ENCODE data around the gene SP2. TPM values are rescaled to one million over a fixed set of nuclear protein-coding genes. Genes with fewer than 3 reads are reported as not detected.

SP2 gene
- total and polyA plus RNA-seq, 2 of the 13 experiments (the other 11 are each of a cell fraction or from before 2014, with no cell fraction given), result 1.4 to 4.8 TPM

DNA sequence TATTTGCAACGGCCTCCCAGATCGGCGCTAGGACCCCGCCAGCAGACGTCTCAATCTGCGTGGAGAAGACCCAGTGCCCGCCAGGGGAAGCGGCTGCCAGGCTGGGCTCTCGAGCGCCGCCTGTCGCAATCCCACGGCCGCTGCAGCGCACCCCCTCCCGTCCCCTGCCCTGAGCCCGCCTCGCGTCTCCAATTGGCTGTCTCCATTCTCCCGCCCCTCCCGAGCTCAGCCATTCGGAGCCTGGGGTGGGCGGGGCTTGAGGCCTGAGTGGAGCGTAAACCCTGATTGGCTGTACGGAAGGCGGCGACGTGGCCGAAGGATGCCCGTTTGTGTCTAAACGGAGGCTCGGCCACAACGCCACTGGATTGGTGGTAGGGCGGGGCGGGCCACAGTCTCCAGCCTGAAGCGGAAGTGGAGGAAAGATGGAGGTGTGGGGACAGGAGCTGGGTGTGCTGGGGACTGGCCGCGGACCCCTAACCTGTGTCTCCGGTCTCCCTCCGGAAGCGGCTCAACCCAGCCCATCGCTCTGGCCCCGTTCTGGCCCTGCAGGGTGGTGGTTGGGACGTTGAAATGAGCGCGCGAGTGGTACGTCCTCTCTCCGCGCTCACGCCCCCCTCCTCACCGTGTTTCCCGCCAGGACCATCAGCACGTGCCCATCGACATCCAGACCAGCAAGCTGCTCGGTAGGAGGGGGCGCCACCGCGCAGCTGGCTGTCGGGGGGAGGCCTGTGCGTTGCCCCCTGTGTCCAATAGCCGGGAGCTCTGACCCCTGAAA lies 74.9 kb downstream of the SP2 start, which contains the start of gene CDK5RAP3 (continued):
- TF ChIP-seq, protein P1, sequence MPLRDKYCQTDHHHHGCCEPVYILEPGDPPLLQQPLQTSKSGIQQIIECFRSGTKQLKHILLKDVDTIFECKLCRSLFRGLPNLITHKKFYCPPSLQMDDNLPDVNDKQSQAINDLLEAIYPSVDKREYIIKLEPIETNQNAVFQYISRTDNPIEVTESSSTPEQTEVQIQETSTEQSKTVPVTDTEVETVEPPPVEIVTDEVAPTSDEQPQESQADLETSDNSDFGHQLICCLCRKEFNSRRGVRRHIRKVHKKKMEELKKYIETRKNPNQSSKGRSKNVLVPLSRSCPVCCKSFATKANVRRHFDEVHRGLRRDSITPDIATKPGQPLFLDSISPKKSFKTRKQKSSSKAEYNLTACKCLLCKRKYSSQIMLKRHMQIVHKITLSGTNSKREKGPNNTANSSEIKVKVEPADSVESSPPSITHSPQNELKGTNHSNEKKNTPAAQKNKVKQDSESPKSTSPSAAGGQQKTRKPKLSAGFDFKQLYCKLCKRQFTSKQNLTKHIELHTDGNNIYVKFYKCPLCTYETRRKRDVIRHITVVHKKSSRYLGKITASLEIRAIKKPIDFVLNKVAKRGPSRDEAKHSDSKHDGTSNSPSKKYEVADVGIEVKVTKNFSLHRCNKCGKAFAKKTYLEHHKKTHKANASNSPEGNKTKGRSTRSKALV (CRISPR knock-in tag; IDR thresholded peaks at IDR 0.05), result peak; percentile 86; the same call in 1 of the 2 replicates
- TF ChIP-seq, protein P2, sequence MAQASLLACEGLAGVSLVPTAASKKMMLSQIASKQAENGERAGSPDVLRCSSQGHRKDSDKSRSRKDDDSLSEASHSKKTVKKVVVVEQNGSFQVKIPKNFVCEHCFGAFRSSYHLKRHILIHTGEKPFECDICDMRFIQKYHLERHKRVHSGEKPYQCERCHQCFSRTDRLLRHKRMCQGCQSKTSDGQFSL (CRISPR knock-in tag; IDR thresholded peaks at IDR 0.05), result peak; percentile 98
- TF ChIP-seq NR2F1 (CRISPR knock-in tag; IDR thresholded peaks at IDR 0.05) (no peak), BRD4 (CRISPR knock-in tag; IDR thresholded peaks at IDR 0.05) (peak; percentile 72; the same call in 1 of the 2 replicates), ZNF615 (CRISPR knock-in tag; IDR thresholded peaks at IDR 0.05; ENCODE audit: borderline replicate concordance) (no peak; the same call in 1 of the 2 replicates), ZFP36 (IDR thresholded peaks at IDR 0.05; ENCODE audit: borderline replicate concordance, low read depth, low read length, partially characterized antibody) (no peak), ZNF572 (CRISPR knock-in tag; IDR thresholded peaks at IDR 0.05) (peak; percentile 59; the same call in 1 of the 2 replicates), HIC2 (CRISPR knock-in tag; IDR thresholded peaks at IDR 0.05; ENCODE audit: low read depth) (peak; percentile 85), MEF2D (CRISPR knock-in tag; IDR thresholded peaks at IDR 0.05) (peak; percentile 93)
- TF ChIP-seq, protein P3, sequence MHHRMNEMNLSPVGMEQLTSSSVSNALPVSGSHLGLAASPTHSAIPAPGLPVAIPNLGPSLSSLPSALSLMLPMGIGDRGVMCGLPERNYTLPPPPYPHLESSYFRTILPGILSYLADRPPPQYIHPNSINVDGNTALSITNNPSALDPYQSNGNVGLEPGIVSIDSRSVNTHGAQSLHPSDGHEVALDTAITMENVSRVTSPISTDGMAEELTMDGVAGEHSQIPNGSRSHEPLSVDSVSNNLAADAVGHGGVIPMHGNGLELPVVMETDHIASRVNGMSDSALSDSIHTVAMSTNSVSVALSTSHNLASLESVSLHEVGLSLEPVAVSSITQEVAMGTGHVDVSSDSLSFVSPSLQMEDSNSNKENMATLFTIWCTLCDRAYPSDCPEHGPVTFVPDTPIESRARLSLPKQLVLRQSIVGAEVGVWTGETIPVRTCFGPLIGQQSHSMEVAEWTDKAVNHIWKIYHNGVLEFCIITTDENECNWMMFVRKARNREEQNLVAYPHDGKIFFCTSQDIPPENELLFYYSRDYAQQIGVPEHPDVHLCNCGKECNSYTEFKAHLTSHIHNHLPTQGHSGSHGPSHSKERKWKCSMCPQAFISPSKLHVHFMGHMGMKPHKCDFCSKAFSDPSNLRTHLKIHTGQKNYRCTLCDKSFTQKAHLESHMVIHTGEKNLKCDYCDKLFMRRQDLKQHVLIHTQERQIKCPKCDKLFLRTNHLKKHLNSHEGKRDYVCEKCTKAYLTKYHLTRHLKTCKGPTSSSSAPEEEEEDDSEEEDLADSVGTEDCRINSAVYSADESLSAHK (CRISPR knock-in tag; IDR thresholded peaks at IDR 0.05; ENCODE audit: borderline replicate concordance), result no peak; the same call in 1 of the 2 replicates
- TF ChIP-seq, protein P4, sequence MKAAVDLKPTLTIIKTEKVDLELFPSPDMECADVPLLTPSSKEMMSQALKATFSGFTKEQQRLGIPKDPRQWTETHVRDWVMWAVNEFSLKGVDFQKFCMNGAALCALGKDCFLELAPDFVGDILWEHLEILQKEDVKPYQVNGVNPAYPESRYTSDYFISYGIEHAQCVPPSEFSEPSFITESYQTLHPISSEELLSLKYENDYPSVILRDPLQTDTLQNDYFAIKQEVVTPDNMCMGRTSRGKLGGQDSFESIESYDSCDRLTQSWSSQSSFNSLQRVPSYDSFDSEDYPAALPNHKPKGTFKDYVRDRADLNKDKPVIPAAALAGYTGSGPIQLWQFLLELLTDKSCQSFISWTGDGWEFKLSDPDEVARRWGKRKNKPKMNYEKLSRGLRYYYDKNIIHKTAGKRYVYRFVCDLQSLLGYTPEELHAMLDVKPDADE (CRISPR knock-in tag; IDR thresholded peaks at IDR 0.05), result peak; percentile 59; the same call in 1 of the 2 replicates
- TF ChIP-seq, protein P5, sequence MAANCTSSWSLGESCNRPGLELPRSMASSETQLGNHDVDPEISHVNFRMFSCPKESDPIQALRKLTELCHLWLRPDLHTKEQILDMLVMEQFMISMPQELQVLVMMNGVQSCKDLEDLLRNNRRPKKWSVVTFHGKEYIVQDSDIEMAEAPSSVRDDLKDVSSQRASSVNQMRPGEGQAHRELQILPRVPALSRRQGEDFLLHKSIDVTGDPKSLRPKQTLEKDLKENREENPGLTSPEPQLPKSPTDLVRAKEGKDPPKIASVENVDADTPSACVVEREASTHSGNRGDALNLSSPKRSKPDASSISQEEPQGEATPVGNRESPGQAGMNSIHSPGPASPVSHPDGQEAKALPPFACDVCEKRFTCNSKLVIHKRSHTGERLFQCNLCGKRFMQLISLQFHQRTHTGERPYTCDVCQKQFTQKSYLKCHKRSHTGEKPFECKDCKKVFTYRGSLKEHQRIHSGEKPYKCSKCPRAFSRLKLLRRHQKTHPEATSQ (CRISPR knock-in tag; IDR thresholded peaks at IDR 0.05; ENCODE audit: borderline replicate concordance), result peak; percentile 92
- TF ChIP-seq, protein P6, sequence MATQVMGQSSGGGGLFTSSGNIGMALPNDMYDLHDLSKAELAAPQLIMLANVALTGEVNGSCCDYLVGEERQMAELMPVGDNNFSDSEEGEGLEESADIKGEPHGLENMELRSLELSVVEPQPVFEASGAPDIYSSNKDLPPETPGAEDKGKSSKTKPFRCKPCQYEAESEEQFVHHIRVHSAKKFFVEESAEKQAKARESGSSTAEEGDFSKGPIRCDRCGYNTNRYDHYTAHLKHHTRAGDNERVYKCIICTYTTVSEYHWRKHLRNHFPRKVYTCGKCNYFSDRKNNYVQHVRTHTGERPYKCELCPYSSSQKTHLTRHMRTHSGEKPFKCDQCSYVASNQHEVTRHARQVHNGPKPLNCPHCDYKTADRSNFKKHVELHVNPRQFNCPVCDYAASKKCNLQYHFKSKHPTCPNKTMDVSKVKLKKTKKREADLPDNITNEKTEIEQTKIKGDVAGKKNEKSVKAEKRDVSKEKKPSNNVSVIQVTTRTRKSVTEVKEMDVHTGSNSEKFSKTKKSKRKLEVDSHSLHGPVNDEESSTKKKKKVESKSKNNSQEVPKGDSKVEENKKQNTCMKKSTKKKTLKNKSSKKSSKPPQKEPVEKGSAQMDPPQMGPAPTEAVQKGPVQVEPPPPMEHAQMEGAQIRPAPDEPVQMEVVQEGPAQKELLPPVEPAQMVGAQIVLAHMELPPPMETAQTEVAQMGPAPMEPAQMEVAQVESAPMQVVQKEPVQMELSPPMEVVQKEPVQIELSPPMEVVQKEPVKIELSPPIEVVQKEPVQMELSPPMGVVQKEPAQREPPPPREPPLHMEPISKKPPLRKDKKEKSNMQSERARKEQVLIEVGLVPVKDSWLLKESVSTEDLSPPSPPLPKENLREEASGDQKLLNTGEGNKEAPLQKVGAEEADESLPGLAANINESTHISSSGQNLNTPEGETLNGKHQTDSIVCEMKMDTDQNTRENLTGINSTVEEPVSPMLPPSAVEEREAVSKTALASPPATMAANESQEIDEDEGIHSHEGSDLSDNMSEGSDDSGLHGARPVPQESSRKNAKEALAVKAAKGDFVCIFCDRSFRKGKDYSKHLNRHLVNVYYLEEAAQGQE (IDR thresholded peaks at IDR 0.05; ENCODE audit: borderline replicate concordance in 1 of 2, low read depth in 1 of 2, low read length in 2 of 2), result peak in 1 of 2 experiments; percentile 32; a peak in 1 of 4 replicates

All from HepG2 (cell line).